ENCODE data around the gene PTPRD. TPM values are rescaled to one million over a fixed set of nuclear protein-coding genes. Genes with fewer than 3 reads are reported as not detected.

The PTPRD gene
- total RNA-seq, 1 experiment from 2014 or later = not detected

DNA sequence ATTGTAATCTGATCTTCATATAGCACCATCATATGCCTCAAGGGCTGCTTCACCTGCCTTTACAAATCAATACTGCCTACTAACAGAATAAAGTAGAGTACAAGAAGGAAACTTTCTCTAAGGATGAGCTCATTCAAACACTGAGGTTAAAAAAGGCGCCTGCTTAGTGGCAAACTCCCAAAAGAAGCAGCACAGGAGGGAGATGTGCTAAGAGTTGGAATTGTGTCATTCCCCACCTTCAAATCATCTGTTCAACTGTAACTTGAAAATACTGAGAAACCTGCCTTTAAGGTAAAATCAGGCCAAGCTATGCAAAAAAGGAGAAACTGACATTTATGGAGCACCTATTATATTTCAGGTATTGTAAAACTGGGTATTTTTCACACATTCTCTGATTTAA lies 560.6 kb downstream of the PTPRD start:
- DNase-seq (ENCODE audit: low read depth, low spot score) (no peak), ATAC-seq (no peak)
- H3K4me3 ChIP-seq (ENCODE audit: low read depth in 2 of 2, low read length in 2 of 2) = no peak overlapping the region
- H3K9me3 ChIP-seq (ENCODE audit: control insufficient read depth, insufficient read depth, low read depth, low read length) = no peaks in the 10 kb centered on the region
- no peaks in the 10 kb centered on the region for H3K27me3 ChIP-seq (ENCODE audit: control insufficient read depth, insufficient read depth, low read length)
- BruUV-seq (replicated peaks) = no TSS peak
- H3K4me1 ChIP-seq (ENCODE audit: control insufficient read depth, insufficient read depth, low read length) = no peaks in the 10 kb centered on the region
- no peak overlapping the region for H3K27ac ChIP-seq (ENCODE audit: low read length)
- no peak for TF ChIP-seq REST (IDR thresholded peaks at IDR 0.05; ENCODE audit: insufficient read depth in 1 of 2, low read depth in 2 of 2, low read length in 1 of 2)
- intact Hi-C loops (cut with micrococcal nuclease; ENCODE audit: unreplicated experiment) = no loop called here
- CTCF ChIA-PET = no interaction called here
- H3K36me3 ChIP-seq (ENCODE audit: control insufficient read depth, insufficient read depth, low read length) = no peaks in the 10 kb centered on the region
- in situ Hi-C loops (cut with HindIII; ENCODE audit: low pct_unique_long_range_greater_than_20kb, low sequenced_read_pairs) = no loop called here
- POLR2A ChIA-PET = no interaction called here

DNA sequence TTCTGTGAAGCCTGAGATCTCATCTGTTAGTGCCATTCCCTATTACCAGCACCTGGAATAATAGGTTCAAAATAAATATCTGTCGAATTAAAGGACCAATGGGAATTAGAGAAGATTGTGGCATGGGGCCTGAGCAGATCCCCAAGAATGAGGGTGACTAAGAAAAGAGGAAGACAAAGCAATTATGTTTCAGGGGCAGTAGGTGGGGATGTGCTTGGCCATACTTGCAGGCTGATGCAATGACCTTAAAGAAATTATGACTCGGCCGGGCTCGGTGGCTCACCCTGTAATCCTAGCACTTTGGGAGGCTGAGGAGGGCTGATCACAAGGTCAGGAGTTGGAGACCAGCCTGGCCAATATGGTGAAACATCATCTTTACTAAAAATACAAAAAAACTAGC lies 562.8 kb downstream of the PTPRD start:
- H3K27ac ChIP-seq (ENCODE audit: low read length) = no peak overlapping the region
- CTCF ChIA-PET = no interaction called here
- no peak for TF ChIP-seq REST (IDR thresholded peaks at IDR 0.05; ENCODE audit: insufficient read depth in 1 of 2, low read depth in 2 of 2, low read length in 1 of 2)
- TF ChIP-seq, protein P1, sequence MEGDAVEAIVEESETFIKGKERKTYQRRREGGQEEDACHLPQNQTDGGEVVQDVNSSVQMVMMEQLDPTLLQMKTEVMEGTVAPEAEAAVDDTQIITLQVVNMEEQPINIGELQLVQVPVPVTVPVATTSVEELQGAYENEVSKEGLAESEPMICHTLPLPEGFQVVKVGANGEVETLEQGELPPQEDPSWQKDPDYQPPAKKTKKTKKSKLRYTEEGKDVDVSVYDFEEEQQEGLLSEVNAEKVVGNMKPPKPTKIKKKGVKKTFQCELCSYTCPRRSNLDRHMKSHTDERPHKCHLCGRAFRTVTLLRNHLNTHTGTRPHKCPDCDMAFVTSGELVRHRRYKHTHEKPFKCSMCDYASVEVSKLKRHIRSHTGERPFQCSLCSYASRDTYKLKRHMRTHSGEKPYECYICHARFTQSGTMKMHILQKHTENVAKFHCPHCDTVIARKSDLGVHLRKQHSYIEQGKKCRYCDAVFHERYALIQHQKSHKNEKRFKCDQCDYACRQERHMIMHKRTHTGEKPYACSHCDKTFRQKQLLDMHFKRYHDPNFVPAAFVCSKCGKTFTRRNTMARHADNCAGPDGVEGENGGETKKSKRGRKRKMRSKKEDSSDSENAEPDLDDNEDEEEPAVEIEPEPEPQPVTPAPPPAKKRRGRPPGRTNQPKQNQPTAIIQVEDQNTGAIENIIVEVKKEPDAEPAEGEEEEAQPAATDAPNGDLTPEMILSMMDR (IDR thresholded peaks at IDR 0.05) = no peak
- TF ChIP-seq SIN3A (IDR thresholded peaks at IDR 0.05; ENCODE audit: borderline replicate concordance, insufficient read depth, low read depth, low read length) = no peak
- no peak for TF ChIP-seq POLR2AphosphoS5 (IDR thresholded peaks at IDR 0.05; ENCODE audit: low read depth, low read length)
- no peak for TF ChIP-seq TCF7L2 (IDR thresholded peaks at IDR 0.05; ENCODE audit: low read depth, low read length)

More for the DNA sequence above, 562.8 kb downstream of the PTPRD start:
- Histone ChIP-seq H3K36me3 (ENCODE audit: control insufficient read depth, insufficient read depth, low read length) (no peaks in the 10 kb centered on the region), H3K4me3 (ENCODE audit: low read depth in 2 of 2, low read length in 2 of 2) (no peak overlapping the region), H3K9me3 (ENCODE audit: control insufficient read depth, insufficient read depth, low read depth, low read length) (no peaks in the 10 kb centered on the region), H3K4me1 (ENCODE audit: control insufficient read depth, insufficient read depth, low read length) (no peaks in the 10 kb centered on the region), H3K27me3 (ENCODE audit: control insufficient read depth, insufficient read depth, low read length) (no peaks in the 10 kb centered on the region)
- intact Hi-C loops (cut with micrococcal nuclease; ENCODE audit: unreplicated experiment) = no loop called here
- POLR2A ChIA-PET = no interaction called here
- in situ Hi-C loops (cut with HindIII; ENCODE audit: low pct_unique_long_range_greater_than_20kb, low sequenced_read_pairs) = no loop called here
- ATAC-seq (no peak), DNase-seq (ENCODE audit: low read depth, low spot score) (no peak)
- BruUV-seq (replicated peaks) = no TSS peak
